Breast epithelium (tissue), 3 donors: ENCODE data around the gene IFNL3. TPM values are rescaled to one million over a fixed set of nuclear protein-coding genes. Genes with fewer than 3 reads are reported as not detected.

Experiments
- total RNA-seq, 3 donors: library from RNA; depleted of rRNA; stranded (reverse); fragments of >200 nt; gene quantifications; one replicate each; pipeline ENCODE4 v1.1.0, GENCODE V29; 2016

IFNL3 gene
- total RNA-seq, 3 donors from 2014 or later = not detected

Other genes starting within 250 kb of the IFNL3 start
- gene FBXO27, start 212.5 kb downstream of the IFNL3 start, total RNA-seq = 1 to 10 TPM; 2.6 to 7.2 (median 5.1) TPM
- gene ACP7, start 160.6 kb downstream of the IFNL3 start, total RNA-seq = not detected
- gene PAK4, start 119.2 kb downstream of the IFNL3 start, total RNA-seq = 10 to 100 TPM in 2 of 3 donors, 1 to 10 TPM in 1; 3.5 to 12.0 (median 10.2) TPM
- gene NCCRP1, start 48.0 kb downstream of the IFNL3 start, total RNA-seq = 1 to 10 TPM in 1 of 3 donors, under 1 TPM in 1, not detected in 1; 0.66 to 2.9 TPM
- gene SYCN, start 40.7 kb downstream of the IFNL3 start, total RNA-seq = not detected
- not detected for gene IFNL4, start 3.9 kb upstream of the IFNL3 start, total RNA-seq
- not detected for gene IFNL2, start 23.4 kb upstream of the IFNL3 start, total RNA-seq
- not detected for gene IFNL1, start 51.4 kb upstream of the IFNL3 start, total RNA-seq
- under 1 TPM; 0.16 to 0.66 (median 0.59) TPM for gene LRFN1, start 75.9 kb upstream of the IFNL3 start, total RNA-seq
- 10 to 100 TPM; 21.7 to 47.5 (median 26.6) TPM for gene GMFG, start 91.0 kb upstream of the IFNL3 start, total RNA-seq
- gene SAMD4B, start 97.4 kb upstream of the IFNL3 start, total RNA-seq = 10 to 100 TPM; 57.4 to 65.2 (median 59.7) TPM
- 10 to 100 TPM; 41.3 to 49.5 (median 45.2) TPM for gene PAF1, start 146.1 kb upstream of the IFNL3 start, total RNA-seq
- 10 to 100 TPM; 36.6 to 49.5 (median 47.3) TPM for gene MED29, start 146.4 kb upstream of the IFNL3 start, total RNA-seq
- gene ZFP36, start 161.8 kb upstream of the IFNL3 start, total RNA-seq = 100 to 1,000 TPM in 2 of 3 donors, 10 to 100 TPM in 1; 91.7 to 299 (median 143) TPM
- gene PLEKHG2, start 167.7 kb upstream of the IFNL3 start, total RNA-seq = 10 to 100 TPM in 2 of 3 donors, 1 to 10 TPM in 1; 8.0 to 11.8 (median 10.2) TPM
- gene RPS16, start 190.9 kb upstream of the IFNL3 start, total RNA-seq = 1,000 to 10,000 TPM; 1,681 to 3,245 (median 1,756) TPM
- 100 to 1,000 TPM in 2 of 3 donors, 10 to 100 TPM in 1; 74.3 to 115 (median 103) TPM for gene SUPT5H, start 200.6 kb upstream of the IFNL3 start, total RNA-seq
- gene TIMM50, start 235.8 kb upstream of the IFNL3 start, total RNA-seq = 10 to 100 TPM; 39.4 to 45.6 (median 41.1) TPM